NB4 (cell line): Measurements from ENCODE around the gene TRAPPC3L.

ENCODE experiments used
- DNase-seq: peaks from one replicate; pipeline ENCODE4 v3.0.0; 2010; ENCODE audit warnings: low read depth
- H3K4me3 ChIP-seq: one replicate; pipeline ENCODE4 v1.5.1; 2011; ENCODE audit warnings: mild to moderate bottlenecking, low read depth, low read length, moderate library complexity
- MYC ChIP-seq: IDR thresholded peaks from 2 replicates; pipeline ENCODE4 v1.6.1; 2011; ENCODE audit warnings: low read depth, low read length
- POLR2A ChIP-seq: IDR thresholded peaks from 2 replicates; pipeline ENCODE4 v1.6.1; 2011; ENCODE audit warnings: mild to moderate bottlenecking; ENCODE audit not compliant: insufficient read length; ENCODE audit errors: extremely low read depth
- TF ChIP-seq, protein P1 (sequence below): IDR thresholded peaks from one replicate; pipeline ENCODE4 v1.5.1; 2012; ENCODE audit warnings: low read depth, low read length
- TF ChIP-seq, protein P2 (sequence below): IDR thresholded peaks from 2 replicates; pipeline ENCODE4 v1.6.1; 2011; ENCODE audit warnings: low read depth, low read length

The TRAPPC3L gene

DNA sequence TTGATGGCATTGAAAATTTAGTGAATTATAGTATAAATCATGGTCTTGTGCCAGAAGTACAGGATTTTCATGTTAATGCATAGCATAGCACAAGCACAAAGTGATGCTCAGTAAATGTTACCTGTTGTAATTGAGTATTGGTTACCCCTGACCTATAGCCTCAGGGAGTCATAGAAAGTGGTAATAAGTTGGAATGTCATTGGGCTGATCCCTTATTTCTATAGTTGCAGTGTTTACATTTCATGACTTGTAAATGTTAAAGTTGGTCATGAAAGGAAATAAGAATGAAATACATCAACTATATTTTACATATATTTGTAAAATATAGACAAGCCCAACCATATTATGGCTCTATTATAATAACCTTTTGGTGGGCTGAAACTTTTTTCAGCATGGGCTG, 32.9 kb upstream of the TRAPPC3L start:
- no peak for DNase-seq
- no peak overlapping the region for H3K4me3 ChIP-seq
- no peak for TF ChIP-seq POLR2A
- TF ChIP-seq, protein P1, sequence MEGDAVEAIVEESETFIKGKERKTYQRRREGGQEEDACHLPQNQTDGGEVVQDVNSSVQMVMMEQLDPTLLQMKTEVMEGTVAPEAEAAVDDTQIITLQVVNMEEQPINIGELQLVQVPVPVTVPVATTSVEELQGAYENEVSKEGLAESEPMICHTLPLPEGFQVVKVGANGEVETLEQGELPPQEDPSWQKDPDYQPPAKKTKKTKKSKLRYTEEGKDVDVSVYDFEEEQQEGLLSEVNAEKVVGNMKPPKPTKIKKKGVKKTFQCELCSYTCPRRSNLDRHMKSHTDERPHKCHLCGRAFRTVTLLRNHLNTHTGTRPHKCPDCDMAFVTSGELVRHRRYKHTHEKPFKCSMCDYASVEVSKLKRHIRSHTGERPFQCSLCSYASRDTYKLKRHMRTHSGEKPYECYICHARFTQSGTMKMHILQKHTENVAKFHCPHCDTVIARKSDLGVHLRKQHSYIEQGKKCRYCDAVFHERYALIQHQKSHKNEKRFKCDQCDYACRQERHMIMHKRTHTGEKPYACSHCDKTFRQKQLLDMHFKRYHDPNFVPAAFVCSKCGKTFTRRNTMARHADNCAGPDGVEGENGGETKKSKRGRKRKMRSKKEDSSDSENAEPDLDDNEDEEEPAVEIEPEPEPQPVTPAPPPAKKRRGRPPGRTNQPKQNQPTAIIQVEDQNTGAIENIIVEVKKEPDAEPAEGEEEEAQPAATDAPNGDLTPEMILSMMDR, result no peak

DNA sequence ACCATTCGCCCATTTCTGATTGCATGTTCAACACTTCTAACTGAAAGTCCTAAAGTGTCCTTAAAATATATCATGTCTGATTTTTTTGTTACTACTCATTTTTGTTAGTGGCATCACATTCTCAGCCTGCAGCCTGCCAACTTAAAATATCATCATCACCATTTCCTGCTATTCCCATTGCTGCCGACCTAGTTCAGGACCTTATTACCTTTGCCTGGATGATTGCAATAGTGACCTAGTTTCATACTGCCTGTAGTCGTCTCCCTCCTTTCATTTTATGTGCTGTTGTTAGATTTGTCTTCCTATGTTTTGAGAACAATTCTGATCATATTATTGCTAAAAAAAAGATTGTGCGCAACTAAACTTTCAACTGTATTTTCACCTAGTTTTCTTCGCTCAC, 32.0 kb upstream of the TRAPPC3L start:
- no peak overlapping the region for H3K4me3 ChIP-seq
- no peak for TF ChIP-seq POLR2A
- TF ChIP-seq, protein P2, sequence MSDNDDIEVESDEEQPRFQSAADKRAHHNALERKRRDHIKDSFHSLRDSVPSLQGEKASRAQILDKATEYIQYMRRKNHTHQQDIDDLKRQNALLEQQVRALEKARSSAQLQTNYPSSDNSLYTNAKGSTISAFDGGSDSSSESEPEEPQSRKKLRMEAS, result no peak
- TF ChIP-seq MYC, result no peak
- TF ChIP-seq, protein P1, result no peak
- DNase-seq, result no peak

DNA sequence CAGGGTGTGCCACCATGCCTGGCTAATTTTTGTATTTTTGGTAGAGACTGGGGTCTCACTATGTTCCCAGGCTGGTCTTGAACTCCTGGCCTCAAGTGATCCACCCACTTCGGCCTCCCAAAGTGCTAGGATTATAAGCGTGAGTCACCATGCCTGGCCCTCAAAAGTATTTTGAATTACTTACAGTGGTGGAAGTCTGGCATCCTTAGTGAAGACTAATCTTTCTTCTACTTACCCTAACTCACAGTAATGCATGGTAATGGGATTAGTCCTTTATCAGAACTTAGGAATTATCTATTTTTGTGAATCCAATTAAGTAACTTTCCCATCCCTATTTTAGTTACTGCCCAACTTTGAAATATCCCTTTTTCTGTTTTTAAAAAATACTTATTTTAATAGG, 29.7 kb upstream of the TRAPPC3L start:
- no peak overlapping the region for H3K4me3 ChIP-seq
- TF ChIP-seq POLR2A, result no peak
- TF ChIP-seq MYC, result no peak
- TF ChIP-seq, protein P2, result no peak
- TF ChIP-seq, protein P1, result no peak
- DNase-seq, result no peak

DNA sequence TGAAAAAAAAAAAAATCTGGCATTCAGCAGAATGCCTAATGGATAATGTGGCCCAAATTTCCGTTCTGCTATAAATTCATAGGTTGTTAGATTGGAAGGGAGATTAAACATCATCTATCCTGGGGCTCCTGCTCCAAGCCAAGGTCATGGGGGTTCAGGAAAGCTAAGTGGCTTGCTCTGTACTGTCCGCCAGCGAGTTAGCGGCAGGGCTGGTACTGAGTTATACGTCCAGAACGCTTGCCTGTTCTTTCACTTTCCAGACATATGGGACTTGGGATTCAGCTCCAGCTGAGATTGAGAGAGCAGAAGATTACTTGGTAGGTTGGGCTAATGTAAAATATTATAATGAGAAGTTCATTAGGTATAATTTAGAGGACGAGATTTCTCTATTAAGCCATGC, 26.7 kb upstream of the TRAPPC3L start:
- TF ChIP-seq MYC (no peak), POLR2A (no peak)
- TF ChIP-seq, protein P2, result no peak
- TF ChIP-seq, protein P1, result no peak
- peak overlapping the region; percentile 96 for H3K4me3 ChIP-seq
- DNase-seq, result peak; percentile 54

DNA sequence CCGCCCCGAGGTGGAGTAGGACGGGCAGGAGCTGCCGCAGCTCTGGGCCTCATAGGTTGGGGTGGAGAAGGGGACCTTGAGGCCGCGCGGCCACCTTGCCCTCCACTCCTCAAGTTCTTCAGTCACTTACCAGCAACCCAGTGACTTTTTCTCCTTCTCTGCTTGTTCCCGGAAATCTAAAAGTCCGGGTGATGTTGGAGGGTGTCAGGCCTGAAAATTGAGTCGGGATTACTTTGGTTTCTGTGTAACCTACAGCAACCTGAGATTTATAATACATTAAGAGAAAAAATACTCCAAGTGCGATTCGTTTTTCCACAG, 26.2 kb upstream of the TRAPPC3L start:
- no peak for DNase-seq

More for the DNA sequence above, 26.2 kb upstream of the TRAPPC3L start:
- TF ChIP-seq, protein P2, result no peak
- TF ChIP-seq POLR2A (no peak), MYC (no peak)
- TF ChIP-seq, protein P1, result no peak
- peak overlapping the region; percentile 96 for H3K4me3 ChIP-seq
